ENCODE measurements around the gene NEAT1.

NEAT1 gene

GRCh38 chr11:65432686-65433582, 10.3 kb downstream of the NEAT1 start:
- Histone ChIP-seq H2AFZ (ENCODE audit: low read length) (no peak overlapping the region), H3K4me1 (ENCODE audit: insufficient read depth, low read length, poor library complexity, severe bottlenecking) (peaks cover 49% of the 10 kb centered on the region), H3K4me2 (ENCODE audit: low read depth, low read length, poor library complexity, severe bottlenecking) (no peak overlapping the region), H3K9me2 (replicated peaks; ENCODE audit: low read depth, low read length) (no peaks in the 10 kb centered on the region), H3K36me3 (ENCODE audit: insufficient read depth, low read length) (peaks cover 12% of the 10 kb centered on the region; the same call in 1 of the 2 replicates), H3K4me3 (ENCODE audit: low read length, poor library complexity, severe bottlenecking) (no peak overlapping the region), H3K9ac (ENCODE audit: low read depth, low read length, poor library complexity, severe bottlenecking) (no peak overlapping the region), H3K9me3 (ENCODE audit: insufficient read depth, low read depth, low read length) (no peaks in the 10 kb centered on the region), H4K20me1 (ENCODE audit: insufficient read depth, low read length, poor library complexity, severe bottlenecking) (peaks cover 46% of the 10 kb centered on the region), H3F3A (ENCODE audit: low read depth) (peaks cover 24% of the 10 kb centered on the region), H3K79me2 (ENCODE audit: insufficient read depth, low read length) (peaks cover 76% of the 10 kb centered on the region), H3K27me3 (ENCODE audit: insufficient read depth, low read length, poor library complexity, severe bottlenecking) (no peaks in the 10 kb centered on the region)
- TF ChIP-seq CTCF (conservative IDR thresholded peaks at IDR 0.05; ENCODE audit: low read length) (peak; percentile 73), EZH2phosphoT487 (IDR thresholded peaks at IDR 0.05; ENCODE audit: borderline replicate concordance) (no peak)

GRCh38 chr11:65433657-65434056, 11.1 kb downstream of the NEAT1 start:
- peaks cover 24% of the 10 kb centered on the region for H3F3A ChIP-seq (ENCODE audit: low read depth)

GRCh38 chr11:65434057-65434666, 11.6 kb downstream of the NEAT1 start:
- no peak for TF ChIP-seq CTCF (conservative IDR thresholded peaks at IDR 0.05; ENCODE audit: low read length)
- TF ChIP-seq EZH2phosphoT487 (IDR thresholded peaks at IDR 0.05; ENCODE audit: borderline replicate concordance): no peak
- Histone ChIP-seq H3K36me3 (ENCODE audit: insufficient read depth, low read length) (peaks cover 12% of the 10 kb centered on the region; the same call in 1 of the 2 replicates), H4K20me1 (ENCODE audit: insufficient read depth, low read length, poor library complexity, severe bottlenecking) (peaks cover 34% of the 10 kb centered on the region), H3K27me3 (ENCODE audit: insufficient read depth, low read length, poor library complexity, severe bottlenecking) (no peaks in the 10 kb centered on the region), H3K9me2 (replicated peaks; ENCODE audit: low read depth, low read length) (no peaks in the 10 kb centered on the region), H3F3A (ENCODE audit: low read depth) (peaks cover 21% of the 10 kb centered on the region), H3K4me2 (ENCODE audit: low read depth, low read length, poor library complexity, severe bottlenecking) (no peak overlapping the region), H2AFZ (ENCODE audit: low read length) (no peak overlapping the region), H3K4me1 (ENCODE audit: insufficient read depth, low read length, poor library complexity, severe bottlenecking) (peaks cover 37% of the 10 kb centered on the region), H3K9me3 (ENCODE audit: insufficient read depth, low read depth, low read length) (no peaks in the 10 kb centered on the region), H3K4me3 (ENCODE audit: low read length, poor library complexity, severe bottlenecking) (no peak overlapping the region), H3K79me2 (ENCODE audit: insufficient read depth, low read length) (peaks cover 70% of the 10 kb centered on the region), H3K9ac (ENCODE audit: low read depth, low read length, poor library complexity, severe bottlenecking) (no peak overlapping the region)

More at GRCh38 chr11:65433657-65434056, 11.1 kb downstream of the NEAT1 start:
- no peaks in the 10 kb centered on the region for H3K9me2 ChIP-seq (replicated peaks; ENCODE audit: low read depth, low read length)
- peaks cover 42% of the 10 kb centered on the region for H3K4me1 ChIP-seq (ENCODE audit: insufficient read depth, low read length, poor library complexity, severe bottlenecking)
- no peaks in the 10 kb centered on the region for H3K9me3 ChIP-seq (ENCODE audit: insufficient read depth, low read depth, low read length)
- H3K4me3 ChIP-seq (ENCODE audit: low read length, poor library complexity, severe bottlenecking): no peak overlapping the region
- peaks cover 70% of the 10 kb centered on the region for H3K79me2 ChIP-seq (ENCODE audit: insufficient read depth, low read length)
- H4K20me1 ChIP-seq (ENCODE audit: insufficient read depth, low read length, poor library complexity, severe bottlenecking): peaks cover 39% of the 10 kb centered on the region
- no peaks in the 10 kb centered on the region for H3K27me3 ChIP-seq (ENCODE audit: insufficient read depth, low read length, poor library complexity, severe bottlenecking)
- H3K9ac ChIP-seq (ENCODE audit: low read depth, low read length, poor library complexity, severe bottlenecking): no peak overlapping the region
- H3K36me3 ChIP-seq (ENCODE audit: insufficient read depth, low read length): peaks cover 12% of the 10 kb centered on the region; the same call in 1 of the 2 replicates
- no peak for TF ChIP-seq CTCF (conservative IDR thresholded peaks at IDR 0.05; ENCODE audit: low read length)
- no peak for TF ChIP-seq EZH2phosphoT487 (IDR thresholded peaks at IDR 0.05; ENCODE audit: borderline replicate concordance)
- no peak overlapping the region for H2AFZ ChIP-seq (ENCODE audit: low read length)
- H3K4me2 ChIP-seq (ENCODE audit: low read depth, low read length, poor library complexity, severe bottlenecking): no peak overlapping the region
